A673 (cell line): ENCODE data around the gene CYP21A2.
"Not testable (repeated sequence)": the region's sequence is repeated elsewhere in the genome, so short reads cannot be mapped to it uniquely, and the experiment has no call there.

Experiments used
- EZH2 ChIP-seq: fragments of 200-600 bp; sonication (generic); IDR thresholded peaks from 2 replicates; pipeline ENCODE4 v1.6.1; 2017; ENCODE audit warnings: borderline replicate concordance, low read depth, mild to moderate bottlenecking, mixed read lengths, antibody characterized with exemption, low read length; ENCODE audit not compliant: poor library complexity, severe bottlenecking
- TF ChIP-seq, protein P1 (sequence below): fragments of 300-800, 200-600 bp; sonication (generic); conservative IDR thresholded peaks from 2 replicates; pipeline ENCODE4 v1.5.1; 2017; ENCODE audit warnings: low read depth, mild to moderate bottlenecking, antibody characterized with exemption, low read length, moderate library complexity, mixed read lengths

DNA sequence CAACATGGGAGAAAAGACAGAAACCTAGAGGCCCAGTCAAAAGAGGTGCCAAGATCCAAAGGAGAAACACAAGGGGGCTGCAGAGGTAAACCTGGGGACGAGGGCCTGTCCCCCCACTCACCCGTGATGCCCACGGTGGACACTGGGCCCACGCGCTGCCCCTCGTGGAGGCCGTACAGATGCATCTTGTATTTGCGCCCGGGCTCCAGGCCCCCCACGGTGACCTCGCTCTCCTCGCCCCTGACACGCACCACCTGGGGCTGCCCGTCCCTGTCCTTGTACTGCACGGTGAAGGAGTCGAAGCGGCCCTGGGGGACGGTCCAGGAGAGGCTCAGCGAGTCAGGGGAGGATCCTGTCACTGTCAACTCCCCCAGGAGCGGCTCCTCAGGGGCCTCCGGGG, 10.9 kb downstream of the CYP21A2 start:
- TF ChIP-seq, protein P1, sequence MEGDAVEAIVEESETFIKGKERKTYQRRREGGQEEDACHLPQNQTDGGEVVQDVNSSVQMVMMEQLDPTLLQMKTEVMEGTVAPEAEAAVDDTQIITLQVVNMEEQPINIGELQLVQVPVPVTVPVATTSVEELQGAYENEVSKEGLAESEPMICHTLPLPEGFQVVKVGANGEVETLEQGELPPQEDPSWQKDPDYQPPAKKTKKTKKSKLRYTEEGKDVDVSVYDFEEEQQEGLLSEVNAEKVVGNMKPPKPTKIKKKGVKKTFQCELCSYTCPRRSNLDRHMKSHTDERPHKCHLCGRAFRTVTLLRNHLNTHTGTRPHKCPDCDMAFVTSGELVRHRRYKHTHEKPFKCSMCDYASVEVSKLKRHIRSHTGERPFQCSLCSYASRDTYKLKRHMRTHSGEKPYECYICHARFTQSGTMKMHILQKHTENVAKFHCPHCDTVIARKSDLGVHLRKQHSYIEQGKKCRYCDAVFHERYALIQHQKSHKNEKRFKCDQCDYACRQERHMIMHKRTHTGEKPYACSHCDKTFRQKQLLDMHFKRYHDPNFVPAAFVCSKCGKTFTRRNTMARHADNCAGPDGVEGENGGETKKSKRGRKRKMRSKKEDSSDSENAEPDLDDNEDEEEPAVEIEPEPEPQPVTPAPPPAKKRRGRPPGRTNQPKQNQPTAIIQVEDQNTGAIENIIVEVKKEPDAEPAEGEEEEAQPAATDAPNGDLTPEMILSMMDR = not testable (repeated sequence)
- TF ChIP-seq EZH2 = not testable (repeated sequence)
